HG03159 (cell line): ENCODE results near the gene FBXL2.
"Not testable (repeated sequence)": the region's sequence is repeated elsewhere in the genome, so short reads cannot be mapped to it uniquely, and the experiment has no call there.

ENCODE experiments used
- ATAC-seq: cut with Tn5 transposase; IDR thresholded peaks from one replicate; pipeline ENCODE4 v1.9.1; 2021; ENCODE audit warnings: mild to moderate bottlenecking, moderate library complexity; ENCODE audit not compliant: unreplicated experiment

The FBXL2 gene

DNA sequence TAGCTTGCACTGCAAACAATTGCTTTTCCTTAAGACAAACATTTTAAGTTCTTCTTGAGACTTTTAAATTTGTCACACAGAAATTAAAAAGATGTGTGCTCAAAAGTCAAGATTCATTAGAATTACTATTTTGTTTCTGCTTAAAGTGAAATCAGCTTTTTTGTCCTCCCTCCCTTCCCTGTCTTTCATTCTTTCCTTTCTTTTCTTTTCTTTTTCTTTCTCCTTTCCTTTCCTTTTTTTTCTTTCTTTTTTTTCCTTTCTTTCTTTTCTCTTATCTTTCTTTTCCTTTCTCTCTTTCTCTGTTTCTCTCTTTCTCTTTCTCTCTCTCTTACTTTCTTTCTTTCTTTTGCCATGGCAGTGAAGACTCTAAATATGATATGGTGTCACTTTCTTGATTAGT lies 37.8 kb downstream of the FBXL2 start:
- no peak for ATAC-seq

DNA sequence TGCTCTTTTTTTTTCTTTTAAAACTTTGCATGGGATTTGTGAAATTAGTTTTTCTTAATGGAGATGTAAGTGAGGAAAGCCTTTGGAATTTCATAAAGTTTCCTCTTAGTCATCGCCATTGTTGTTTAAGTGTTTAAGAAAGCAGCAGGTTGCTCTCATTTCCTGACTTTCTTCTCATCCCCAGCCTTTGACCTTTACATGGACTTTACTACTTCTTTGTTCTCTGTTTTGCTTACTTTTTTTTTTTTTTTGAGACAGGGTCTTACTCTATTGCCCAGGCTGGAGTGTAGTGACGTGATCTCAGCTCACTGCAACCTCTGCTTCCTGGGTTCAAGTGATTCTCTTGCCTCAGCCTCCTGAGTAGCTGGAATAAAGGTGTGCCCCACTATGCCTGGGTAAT lies 38.6 kb downstream of the FBXL2 start:
- no peak for ATAC-seq

DNA sequence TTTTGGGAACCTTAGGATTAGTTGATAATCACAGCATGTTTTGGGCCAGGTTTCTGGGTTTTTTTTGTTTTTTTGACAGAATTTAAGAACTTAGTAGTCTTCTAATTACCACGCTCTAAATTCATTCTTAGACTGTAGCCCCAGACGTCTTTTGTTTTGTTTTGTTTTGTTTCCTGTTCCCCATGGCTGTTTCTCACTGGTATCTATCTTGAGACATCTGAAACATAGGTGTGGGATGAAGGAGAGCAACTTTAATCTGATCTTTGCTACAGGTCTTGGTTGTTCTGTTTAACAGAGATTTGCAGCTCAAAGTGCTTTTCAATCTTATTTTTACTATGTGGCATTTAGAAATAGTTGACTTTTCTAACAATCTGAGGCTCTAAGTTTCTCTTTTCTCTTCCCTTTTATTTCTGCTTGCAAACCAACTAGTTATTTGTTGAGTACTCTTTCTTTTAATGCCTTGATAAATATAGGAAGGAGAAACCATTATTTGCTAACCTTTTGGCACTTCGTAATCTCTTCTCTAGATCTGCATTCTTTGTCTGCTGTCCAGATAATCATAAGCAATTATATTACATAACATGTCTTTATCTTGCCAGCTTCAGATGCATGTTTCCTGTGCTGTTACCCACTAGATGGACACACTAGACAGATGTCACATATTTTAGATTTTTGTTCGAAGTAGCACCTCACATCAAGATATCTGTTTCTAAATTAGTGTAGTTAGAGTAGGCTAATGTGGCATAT lies 40.9 kb downstream of the FBXL2 start:
- ATAC-seq = no peak

DNA sequence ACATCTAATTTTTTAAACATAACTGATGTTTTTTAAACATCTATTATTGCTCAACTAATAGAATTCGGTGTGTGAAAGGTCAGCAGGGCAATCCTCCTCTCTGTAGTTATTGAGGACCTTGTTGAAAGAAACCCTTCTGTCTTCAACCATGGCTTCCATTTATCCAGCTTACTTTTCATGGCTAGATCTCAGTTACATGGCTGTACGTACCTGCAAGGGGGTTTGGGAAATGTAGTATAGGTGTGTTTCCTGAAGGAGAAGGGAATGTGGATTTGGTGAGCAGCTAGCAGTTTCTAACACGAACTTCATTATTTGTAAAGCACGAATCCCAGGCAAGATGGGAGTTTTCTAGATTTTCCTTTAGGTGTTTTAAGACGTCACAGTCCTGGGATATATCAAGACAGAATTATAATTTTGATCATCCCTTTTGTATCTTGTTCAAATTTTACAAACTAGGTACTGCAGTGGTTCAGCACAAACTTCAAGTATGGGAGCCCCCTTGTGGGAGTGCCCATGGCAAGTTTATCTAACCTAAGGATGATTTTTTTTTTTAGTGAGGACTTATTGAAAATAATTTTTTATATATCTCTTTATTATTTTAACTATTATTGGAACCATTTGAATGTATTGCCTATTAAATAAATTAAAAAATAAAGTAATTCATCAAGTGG lies 41.6 kb downstream of the FBXL2 start:
- no peak for ATAC-seq

GRCh38 chr3:33322412-33322811 lies 45.2 kb downstream of the FBXL2 start:
- ATAC-seq = no peak

DNA sequence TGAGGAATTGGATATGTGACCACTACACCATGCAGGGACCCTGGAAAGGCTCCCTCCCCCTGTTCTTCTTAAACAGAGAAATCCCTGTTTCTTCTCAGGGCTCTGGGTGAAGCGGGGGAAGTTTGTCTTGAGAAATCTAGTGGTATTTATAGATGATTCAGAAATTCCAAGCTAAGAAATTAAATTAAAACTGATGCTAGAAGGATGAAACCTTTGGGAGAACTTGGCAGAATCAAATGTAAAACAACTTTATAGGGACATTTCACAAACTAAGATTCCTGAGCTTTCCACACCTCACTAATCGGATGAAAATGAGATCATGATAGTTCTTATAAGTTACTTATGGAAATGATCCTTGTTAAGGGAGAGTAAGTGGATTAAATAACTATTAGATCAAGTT lies 54.2 kb downstream of the FBXL2 start:
- no peak for ATAC-seq

GRCh38 chr3:33334364-33334763 lies 57.1 kb downstream of the FBXL2 start:
- no peak for ATAC-seq

- ATAC-seq = not testable (repeated sequence)
Observed at GRCh38 chr3:33338936-33339465, 61.8 kb downstream of the FBXL2 start.

DNA sequence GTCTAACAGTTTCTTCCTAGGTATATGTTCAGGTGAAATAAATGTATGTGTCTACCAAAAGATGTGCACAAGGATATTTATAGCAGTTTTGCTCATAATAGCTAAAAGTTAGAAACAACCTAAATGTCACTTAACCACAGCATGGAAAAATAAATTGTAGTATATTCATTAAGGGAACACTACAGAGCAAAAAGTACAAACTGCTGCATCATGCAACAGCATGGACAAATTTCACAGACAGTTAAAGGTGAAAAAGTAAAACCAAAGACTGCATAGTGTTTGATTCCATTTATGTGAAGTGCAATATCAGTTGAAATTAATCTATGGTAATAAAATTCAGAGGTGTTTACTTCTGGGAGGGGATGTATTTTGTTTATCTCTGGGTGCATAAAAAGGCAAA lies 62.5 kb downstream of the FBXL2 start:
- ATAC-seq = no peak

GRCh38 chr3:33355611-33356010 lies 78.4 kb downstream of the FBXL2 start:
- no peak for ATAC-seq

DNA sequence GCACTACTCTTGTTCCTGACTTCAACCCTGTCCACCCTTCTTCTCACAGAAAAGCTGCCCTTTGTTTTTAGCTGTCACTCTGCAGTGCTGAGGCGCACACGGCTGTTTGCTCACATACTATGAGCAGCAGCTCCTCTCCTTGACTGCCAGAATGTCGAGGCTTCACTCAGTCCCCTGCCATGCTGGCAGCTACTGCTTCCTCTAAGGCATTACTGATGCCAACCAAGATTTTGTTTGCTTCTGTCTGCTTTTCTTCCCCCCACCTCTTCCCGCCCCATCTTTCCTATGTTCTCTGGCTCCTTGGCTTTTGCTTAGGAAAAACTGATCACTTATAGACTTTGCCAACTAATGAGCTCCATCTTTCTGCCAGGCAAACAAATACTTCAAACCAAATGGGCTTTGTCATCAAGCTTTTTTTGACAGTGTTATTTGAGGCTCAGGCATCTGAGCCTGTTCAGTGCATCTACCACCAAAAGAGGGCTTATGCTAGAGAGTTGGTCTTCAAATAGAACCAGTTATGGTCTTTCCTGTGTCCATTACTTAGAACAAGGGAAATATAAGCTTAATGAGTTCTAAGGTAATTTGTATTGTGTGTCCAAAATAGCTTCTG lies 81.0 kb downstream of the FBXL2 start:
- ATAC-seq = no peak

DNA sequence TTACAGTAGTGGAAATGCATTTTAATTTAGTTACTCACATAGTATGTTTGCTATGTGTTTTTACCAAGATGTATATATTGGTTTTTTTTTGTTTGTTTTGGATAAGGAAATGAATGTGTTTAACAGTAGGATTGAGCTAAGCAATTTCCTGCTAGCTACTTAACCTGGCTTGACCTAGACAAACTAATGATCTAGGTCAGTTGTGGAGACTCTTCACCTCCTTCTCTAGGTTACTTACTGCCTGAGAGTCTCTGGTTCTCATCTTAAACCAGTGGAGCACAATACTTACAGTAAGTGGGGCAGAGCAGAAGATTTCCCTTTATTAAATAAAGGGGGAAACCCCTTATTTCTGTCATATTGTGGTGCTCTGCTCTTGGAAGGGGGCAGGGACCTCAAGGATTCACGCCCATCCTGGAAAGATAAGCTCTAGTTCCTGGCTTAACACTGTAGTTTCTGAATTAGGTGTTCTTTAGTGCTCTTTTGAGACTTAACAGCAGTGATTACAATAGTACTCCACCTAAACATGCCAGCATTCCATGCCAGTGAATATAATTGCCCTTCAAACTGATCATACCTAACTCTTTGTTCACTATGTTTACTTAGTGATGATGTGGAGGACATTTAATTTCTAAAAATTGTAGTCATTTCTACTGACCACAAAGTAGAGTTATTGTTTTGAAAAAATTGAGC lies 83.0 kb downstream of the FBXL2 start:
- ATAC-seq = no peak

DNA sequence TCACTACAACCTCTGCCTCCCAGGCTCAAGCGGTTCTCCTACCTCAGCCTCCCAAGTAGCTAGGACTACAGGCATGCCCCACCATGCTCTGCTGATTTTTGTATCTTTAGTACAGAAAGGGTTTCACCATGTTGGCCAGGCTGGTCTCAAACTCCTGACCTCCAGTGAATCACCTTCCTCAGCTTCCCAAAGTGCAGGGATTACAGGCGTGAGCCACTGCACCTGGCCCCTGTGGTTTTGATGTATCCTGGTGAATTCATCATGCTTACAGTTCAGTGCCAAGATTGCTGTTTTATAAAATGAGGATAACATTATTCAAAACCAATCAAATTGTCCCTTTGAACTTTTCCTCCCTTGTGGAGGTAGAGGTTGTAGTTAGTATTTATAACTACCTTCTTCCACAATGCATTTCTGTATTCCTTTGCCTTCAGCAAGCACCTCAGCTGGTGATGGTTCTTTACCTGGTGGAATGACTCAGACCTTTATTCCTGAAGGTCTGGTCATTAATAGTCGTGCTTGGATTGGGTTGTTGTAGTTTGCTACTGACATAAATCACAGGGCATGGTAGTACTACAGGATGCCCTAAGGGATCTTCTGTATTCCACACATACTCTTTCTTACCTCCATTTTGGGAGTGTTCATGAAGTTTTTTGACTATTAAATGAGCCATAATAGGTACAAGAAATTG lies 86.0 kb downstream of the FBXL2 start:
- ATAC-seq = no peak

DNA sequence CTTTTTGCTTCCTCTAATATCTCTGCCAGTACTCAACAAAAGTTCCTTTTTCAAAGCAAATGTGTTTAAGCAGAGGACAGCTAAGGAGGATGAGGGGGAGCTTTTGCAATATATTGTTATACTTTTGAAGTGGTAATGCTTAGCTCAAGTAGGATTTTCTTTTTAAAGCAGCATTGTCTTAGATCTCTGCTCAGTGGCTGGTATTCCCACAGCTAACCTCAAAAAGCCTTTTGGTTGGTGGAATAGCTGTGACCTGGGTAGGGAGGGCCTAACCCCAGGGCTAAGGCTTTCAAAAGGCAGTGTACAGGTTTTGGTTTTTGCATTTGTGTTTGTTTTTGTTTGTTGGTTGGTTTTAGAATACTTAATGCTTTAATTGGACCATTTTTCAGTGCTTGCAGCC lies 86.8 kb downstream of the FBXL2 start:
- no peak for ATAC-seq

- ATAC-seq = no peak
Observed at GRCh38 chr3:33364531-33365128, 87.4 kb downstream of the FBXL2 start.

GRCh38 chr3:33372218-33373081 lies 95.2 kb downstream of the FBXL2 start:
- peak; percentile 59 for ATAC-seq

- no peak for ATAC-seq
Observed at GRCh38 chr3:33373082-33373437, 95.8 kb downstream of the FBXL2 start.

GRCh38 chr3:33377489-33377888 lies 100.2 kb downstream of the FBXL2 start:
- no peak for ATAC-seq

DNA sequence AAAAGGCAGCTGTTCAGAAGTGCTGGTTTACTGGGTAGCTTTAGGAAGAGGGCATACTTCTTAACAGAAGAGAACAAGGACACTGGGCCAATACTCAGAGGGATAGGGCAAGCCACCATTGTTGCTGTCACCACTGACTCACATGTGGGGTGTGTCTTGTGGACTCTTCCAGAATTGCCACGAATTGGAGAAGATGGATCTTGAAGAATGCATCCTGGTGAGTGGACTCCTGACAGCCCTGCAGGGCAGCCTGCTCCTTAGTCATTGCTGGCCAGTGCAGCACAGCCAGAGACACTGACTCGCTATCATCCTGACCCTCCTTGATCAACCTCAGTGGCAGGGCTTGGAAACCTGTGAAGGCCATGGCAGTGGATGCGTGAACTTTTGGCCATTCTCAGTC lies 100.7 kb downstream of the FBXL2 start:
- ATAC-seq = no peak

DNA sequence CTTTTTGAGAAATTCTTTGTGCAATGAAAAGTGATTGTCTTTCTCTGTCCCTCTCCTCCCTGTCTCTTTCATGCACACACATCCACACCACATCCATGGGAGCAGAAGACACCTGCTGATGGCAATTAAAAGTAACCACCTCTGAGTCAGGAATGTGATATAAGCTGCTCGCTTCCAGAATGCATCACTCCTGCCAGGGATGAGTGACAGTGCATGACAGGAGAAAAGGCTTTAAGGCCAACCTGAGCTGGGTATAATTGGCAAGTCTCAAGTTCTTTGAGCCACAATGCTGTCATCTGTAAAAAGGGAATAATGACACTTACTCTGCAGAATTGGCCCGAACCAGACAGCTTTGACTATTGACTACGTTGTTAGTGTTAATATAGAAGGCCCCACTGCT lies 103.4 kb downstream of the FBXL2 start:
- no peak for ATAC-seq
